ENCODE measurements around the gene USP17L28. TPM values are rescaled to one million over a fixed set of nuclear protein-coding genes. Genes with fewer than 3 reads are reported as not detected.

USP17L28 gene
- total RNA-seq, 2 experiments from 2014 or later: not detected

Other genes starting within 250 kb of the USP17L28 start
- gene FAM90A26, start 178.5 kb upstream of the USP17L28 start, total RNA-seq: not detected
- gene USP17L10, start 138.2 kb upstream of the USP17L28 start, total RNA-seq: not detected
- not detected for gene USP17L11, start 133.5 kb upstream of the USP17L28 start, total RNA-seq
- not detected for gene USP17L12, start 128.7 kb upstream of the USP17L28 start, total RNA-seq
- gene USP17L13, start 124.0 kb upstream of the USP17L28 start, total RNA-seq: not detected
- gene USP17L15, start 114.5 kb upstream of the USP17L28 start, total RNA-seq: not detected
- not detected for gene USP17L17, start 105.0 kb upstream of the USP17L28 start, total RNA-seq
- not detected for gene USP17L18, start 100.3 kb upstream of the USP17L28 start, total RNA-seq
- gene USP17L19, start 95.5 kb upstream of the USP17L28 start, total RNA-seq: not detected
- gene USP17L20, start 90.8 kb upstream of the USP17L28 start, total RNA-seq: not detected
- gene USP17L21, start 86.0 kb upstream of the USP17L28 start, total RNA-seq: not detected
- not detected for gene USP17L22, start 81.3 kb upstream of the USP17L28 start, total RNA-seq
- not detected for gene USP17L24, start 23.7 kb upstream of the USP17L28 start, total RNA-seq
- not detected for gene USP17L25, start 19.0 kb upstream of the USP17L28 start, total RNA-seq
- not detected for gene USP17L26, start 14.2 kb upstream of the USP17L28 start, total RNA-seq
- not detected for gene USP17L5, start 9.5 kb upstream of the USP17L28 start, total RNA-seq
- gene USP17L27, start 4.7 kb upstream of the USP17L28 start, total RNA-seq: not detected
- not detected for gene USP17L29, start 4.7 kb downstream of the USP17L28 start, total RNA-seq
- not detected for gene USP17L30, start 14.2 kb downstream of the USP17L28 start, total RNA-seq
- gene DEFB131A, start 95.5 kb downstream of the USP17L28 start, total RNA-seq: not detected

All from activated CD4-positive, alpha-beta memory T cell treated with anti-CD3 and anti-CD28 coated beads, Interleukin-2, amount 10 ng/mL, durations not matched to agents 7 days and 5 days (primary cell).